Measurements from ENCODE around the gene ARIH1.

DNA sequence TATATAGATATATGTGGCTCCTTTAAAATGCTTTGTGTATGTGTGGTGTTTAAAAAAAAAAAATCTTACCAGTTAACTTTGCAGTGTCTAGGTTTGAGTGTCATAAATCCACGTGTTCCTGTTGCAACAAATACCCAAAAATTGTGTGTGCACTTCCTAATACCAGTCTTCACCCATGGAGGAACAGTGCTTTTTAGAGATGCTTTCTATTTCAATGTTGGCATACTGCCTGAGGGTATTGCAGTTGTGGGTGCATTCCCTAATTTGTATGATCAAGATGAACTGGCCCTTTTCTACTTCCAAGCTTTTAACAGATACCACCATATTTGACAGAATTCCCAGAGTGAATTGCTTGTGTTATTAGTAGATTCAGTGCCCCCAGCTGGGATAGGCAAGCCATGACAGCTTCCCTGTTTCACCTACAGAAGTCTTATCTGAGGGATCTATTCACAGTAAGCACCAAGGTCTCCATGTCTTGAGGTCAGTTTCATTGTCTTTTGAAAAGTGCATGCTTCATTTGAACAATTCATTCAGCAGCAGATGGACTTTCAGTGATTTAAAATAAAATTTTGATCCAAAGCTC, 111.4 kb downstream of the ARIH1 start:
- TF ChIP-seq CTCF (conservative IDR thresholded peaks at IDR 0.05) (peak; percentile 33), ZFX (IDR thresholded peaks at IDR 0.05) (no peak)

Measured in C4-2B (cell line).